ENCODE data around the gene PSMD13.

PSMD13 gene

GRCh38 chr11:287821-288477 is 51.2 kb downstream of the PSMD13 start:
- TF ChIP-seq, protein P1, sequence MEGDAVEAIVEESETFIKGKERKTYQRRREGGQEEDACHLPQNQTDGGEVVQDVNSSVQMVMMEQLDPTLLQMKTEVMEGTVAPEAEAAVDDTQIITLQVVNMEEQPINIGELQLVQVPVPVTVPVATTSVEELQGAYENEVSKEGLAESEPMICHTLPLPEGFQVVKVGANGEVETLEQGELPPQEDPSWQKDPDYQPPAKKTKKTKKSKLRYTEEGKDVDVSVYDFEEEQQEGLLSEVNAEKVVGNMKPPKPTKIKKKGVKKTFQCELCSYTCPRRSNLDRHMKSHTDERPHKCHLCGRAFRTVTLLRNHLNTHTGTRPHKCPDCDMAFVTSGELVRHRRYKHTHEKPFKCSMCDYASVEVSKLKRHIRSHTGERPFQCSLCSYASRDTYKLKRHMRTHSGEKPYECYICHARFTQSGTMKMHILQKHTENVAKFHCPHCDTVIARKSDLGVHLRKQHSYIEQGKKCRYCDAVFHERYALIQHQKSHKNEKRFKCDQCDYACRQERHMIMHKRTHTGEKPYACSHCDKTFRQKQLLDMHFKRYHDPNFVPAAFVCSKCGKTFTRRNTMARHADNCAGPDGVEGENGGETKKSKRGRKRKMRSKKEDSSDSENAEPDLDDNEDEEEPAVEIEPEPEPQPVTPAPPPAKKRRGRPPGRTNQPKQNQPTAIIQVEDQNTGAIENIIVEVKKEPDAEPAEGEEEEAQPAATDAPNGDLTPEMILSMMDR (IDR thresholded peaks at IDR 0.05; ENCODE audit: control insufficient read depth, extremely low read depth, insufficient read depth) = no peak
- H3K4me3 ChIP-seq (ENCODE audit: low read depth, low read length) = peak overlapping the region; percentile 50
- DNase-seq (ENCODE audit: low read depth) = no peak

- no peak for DNase-seq (ENCODE audit: low read depth)
- H3K4me3 ChIP-seq (ENCODE audit: low read depth, low read length) = peak within 1 kb of the TSS; percentile 50
- TF ChIP-seq, protein P1 (IDR thresholded peaks at IDR 0.05; ENCODE audit: control insufficient read depth, extremely low read depth, insufficient read depth) = no peak
Observed at GRCh38 chr11:288478-289397, 52.0 kb downstream of the PSMD13 start, which contains the start of gene PGGHG. PGGHG (plus strand) TSS chr11:289126; CDS start chr11:289817, 691 bp downstream.

GRCh38 chr11:289398-289711 is 52.6 kb downstream of the PSMD13 start:
- TF ChIP-seq, protein P1 (IDR thresholded peaks at IDR 0.05; ENCODE audit: control insufficient read depth, extremely low read depth, insufficient read depth) = no peak
- no peak for DNase-seq (ENCODE audit: low read depth)
- peak overlapping the region; percentile 50 for H3K4me3 ChIP-seq (ENCODE audit: low read depth, low read length)

- TF ChIP-seq, protein P1 (IDR thresholded peaks at IDR 0.05; ENCODE audit: control insufficient read depth, extremely low read depth, insufficient read depth) = no peak
- no peak for DNase-seq (ENCODE audit: low read depth)
- peak overlapping the region; percentile 50 for H3K4me3 ChIP-seq (ENCODE audit: low read depth, low read length)
Observed at GRCh38 chr11:289712-290620, 53.2 kb downstream of the PSMD13 start.

DNA sequence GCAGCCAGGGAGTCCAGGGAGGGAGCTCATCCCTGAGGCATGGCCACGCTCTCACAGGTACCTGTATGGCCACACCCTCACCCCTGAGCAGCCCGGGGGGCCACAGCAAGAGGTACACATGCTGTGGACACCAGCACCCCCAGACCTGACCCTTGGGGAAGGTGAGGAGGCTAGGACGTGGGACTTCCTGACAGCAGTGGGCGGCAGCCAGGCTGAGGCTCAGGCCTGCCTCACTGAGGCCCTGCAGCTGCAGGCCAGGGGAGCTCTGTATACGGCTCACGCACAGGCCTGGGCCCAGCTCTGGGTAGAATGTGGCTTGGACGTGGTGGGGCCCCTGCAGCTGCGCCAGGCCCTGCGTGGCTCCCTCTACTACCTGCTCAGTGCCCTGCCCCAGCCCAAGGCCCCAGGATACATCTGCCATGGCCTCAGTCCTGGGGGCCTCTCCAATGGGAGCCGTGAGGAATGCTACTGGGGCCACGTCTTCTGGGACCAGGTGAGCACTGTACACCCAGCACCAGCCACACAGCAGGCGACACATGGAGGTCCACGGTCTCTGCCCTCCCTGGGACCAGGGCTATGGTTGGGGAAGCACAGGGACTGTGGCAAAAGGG is 54.0 kb downstream of the PSMD13 start:
- H3K4me3 ChIP-seq (ENCODE audit: low read depth, low read length) = no peak overlapping the region
- no peak for DNase-seq (ENCODE audit: low read depth)

More for the DNA sequence above, 54.0 kb downstream of the PSMD13 start:
- TF ChIP-seq, protein P1 (IDR thresholded peaks at IDR 0.05; ENCODE audit: control insufficient read depth, extremely low read depth, insufficient read depth) = no peak

All from LNCaP clone FGC (cell line).